ENCODE data around the gene CD46.

DNA sequence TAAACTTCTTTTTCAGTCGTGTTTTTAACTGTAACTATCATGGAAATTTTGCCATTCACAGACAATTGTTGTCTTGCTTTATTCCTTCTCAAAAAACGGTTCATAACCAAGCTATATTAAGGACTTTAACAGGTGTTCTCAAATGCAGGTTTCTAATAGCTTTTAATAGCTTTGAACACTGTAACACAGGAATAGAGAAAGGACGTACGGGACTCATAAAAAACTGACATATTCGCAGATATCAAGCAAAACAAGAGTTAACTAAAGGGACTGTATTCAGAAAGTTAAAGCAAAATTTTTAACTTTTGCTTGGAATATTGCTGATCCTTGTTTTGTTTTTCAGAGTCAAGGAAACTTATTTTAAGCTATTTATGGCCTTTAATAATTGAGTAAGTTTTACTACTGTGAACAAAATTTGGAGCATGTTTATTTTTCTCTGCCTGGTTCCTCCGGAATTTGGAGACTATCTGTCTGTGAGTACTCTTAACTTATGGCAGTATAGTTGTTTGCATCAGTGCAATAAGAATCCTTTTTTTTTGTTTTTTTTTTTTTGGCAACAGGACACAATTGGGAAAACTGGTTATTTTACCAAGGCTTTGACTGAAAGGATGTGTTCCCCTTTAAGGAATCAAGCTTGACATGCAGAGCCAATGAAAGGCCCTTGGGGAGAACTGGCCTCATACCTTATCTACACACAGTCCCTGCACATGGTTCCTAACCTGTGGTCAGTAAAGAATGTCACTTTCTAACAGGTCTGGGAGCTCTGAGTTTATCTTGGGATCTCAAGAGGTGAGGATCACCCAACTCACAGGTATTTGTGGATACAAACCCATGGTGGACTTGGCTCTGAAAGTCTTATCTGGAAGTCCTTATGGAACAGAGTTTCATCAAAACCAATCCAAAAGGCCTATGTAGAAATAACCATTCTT is 5.8 kb upstream of the CD46 start:
- TF ChIP-seq CTCF (IDR thresholded peaks at IDR 0.05; ENCODE audit: low read depth, low read length, poor library complexity, severe bottlenecking) (no peak), EZH2phosphoT487 (IDR thresholded peaks at IDR 0.05; ENCODE audit: borderline replicate concordance, low read length) (no peak)

Data from DOHH2 (cell line).